Measurements from ENCODE around the gene TTC13.

DNA sequence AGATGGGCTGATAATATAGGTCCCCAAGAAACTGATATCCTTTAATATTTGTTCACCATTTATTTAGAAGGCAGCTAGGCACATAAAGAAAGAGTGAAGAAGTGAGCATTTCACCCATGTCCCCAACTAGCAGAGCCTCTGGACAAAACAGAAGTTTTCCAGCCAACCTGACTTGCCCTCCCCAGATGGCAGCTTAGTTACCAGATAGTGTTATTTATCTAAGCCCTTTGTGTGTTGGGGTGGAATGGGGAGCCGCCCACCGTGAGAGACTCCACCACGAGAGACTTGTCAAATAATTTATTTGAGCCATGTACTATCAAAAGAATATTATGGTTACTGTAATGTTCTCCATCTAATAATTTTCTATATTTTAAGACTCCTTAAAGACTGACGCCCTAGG, 55.5 kb downstream of the TTC13 start:
- TF ChIP-seq EP300 (IDR thresholded peaks at IDR 0.05; ENCODE audit: borderline replicate concordance in 1 of 2, low read depth in 1 of 2, low read length in 1 of 2) (no peak), SMC3 (IDR thresholded peaks at IDR 0.05; ENCODE audit: low read depth, low read length) (no peak), SIN3A (IDR thresholded peaks at IDR 0.05; ENCODE audit: borderline replicate concordance, low read depth, low read length) (no peak)
- TF ChIP-seq, protein P1, sequence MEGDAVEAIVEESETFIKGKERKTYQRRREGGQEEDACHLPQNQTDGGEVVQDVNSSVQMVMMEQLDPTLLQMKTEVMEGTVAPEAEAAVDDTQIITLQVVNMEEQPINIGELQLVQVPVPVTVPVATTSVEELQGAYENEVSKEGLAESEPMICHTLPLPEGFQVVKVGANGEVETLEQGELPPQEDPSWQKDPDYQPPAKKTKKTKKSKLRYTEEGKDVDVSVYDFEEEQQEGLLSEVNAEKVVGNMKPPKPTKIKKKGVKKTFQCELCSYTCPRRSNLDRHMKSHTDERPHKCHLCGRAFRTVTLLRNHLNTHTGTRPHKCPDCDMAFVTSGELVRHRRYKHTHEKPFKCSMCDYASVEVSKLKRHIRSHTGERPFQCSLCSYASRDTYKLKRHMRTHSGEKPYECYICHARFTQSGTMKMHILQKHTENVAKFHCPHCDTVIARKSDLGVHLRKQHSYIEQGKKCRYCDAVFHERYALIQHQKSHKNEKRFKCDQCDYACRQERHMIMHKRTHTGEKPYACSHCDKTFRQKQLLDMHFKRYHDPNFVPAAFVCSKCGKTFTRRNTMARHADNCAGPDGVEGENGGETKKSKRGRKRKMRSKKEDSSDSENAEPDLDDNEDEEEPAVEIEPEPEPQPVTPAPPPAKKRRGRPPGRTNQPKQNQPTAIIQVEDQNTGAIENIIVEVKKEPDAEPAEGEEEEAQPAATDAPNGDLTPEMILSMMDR (IDR thresholded peaks at IDR 0.05): no peak
- TF ChIP-seq, protein P2, sequence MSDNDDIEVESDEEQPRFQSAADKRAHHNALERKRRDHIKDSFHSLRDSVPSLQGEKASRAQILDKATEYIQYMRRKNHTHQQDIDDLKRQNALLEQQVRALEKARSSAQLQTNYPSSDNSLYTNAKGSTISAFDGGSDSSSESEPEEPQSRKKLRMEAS (IDR thresholded peaks at IDR 0.05; ENCODE audit: low read depth): no peak
- TF ChIP-seq, protein P3, sequence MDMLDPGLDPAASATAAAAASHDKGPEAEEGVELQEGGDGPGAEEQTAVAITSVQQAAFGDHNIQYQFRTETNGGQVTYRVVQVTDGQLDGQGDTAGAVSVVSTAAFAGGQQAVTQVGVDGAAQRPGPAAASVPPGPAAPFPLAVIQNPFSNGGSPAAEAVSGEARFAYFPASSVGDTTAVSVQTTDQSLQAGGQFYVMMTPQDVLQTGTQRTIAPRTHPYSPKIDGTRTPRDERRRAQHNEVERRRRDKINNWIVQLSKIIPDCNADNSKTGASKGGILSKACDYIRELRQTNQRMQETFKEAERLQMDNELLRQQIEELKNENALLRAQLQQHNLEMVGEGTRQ (IDR thresholded peaks at IDR 0.05; ENCODE audit: borderline replicate concordance, low read depth, low read length): no peak

Measured in SK-N-SH (cell line).